Activated CD4-positive, alpha-beta T cell treated with anti-CD3 and anti-CD28 coated beads for 4 hours (primary cell): ENCODE results near the gene IL1R1.

Source experiments
- DNase-seq, 2 donors: peaks; one replicate each; pipeline ENCODE4 v3.0.0-alpha.2; 2020

IL1R1 gene

GRCh38 chr2:102141011-102141943 is 1.3 kb upstream of the IL1R1 start:
- no peak for DNase-seq

- DNase-seq = no peak
Observed at GRCh38 chr2:102142829-102143449, 393 bp downstream of the IL1R1 start.

- no peak for DNase-seq
Observed at GRCh38 chr2:102143450-102143985, 972 bp downstream of the IL1R1 start.

- no peak for DNase-seq
Observed at GRCh38 chr2:102144128-102144527, 1.6 kb downstream of the IL1R1 start.

GRCh38 chr2:102145107-102145506 is 2.6 kb downstream of the IL1R1 start:
- no peak for DNase-seq

GRCh38 chr2:102145934-102146333 is 3.4 kb downstream of the IL1R1 start:
- no peak for DNase-seq

- DNase-seq = peak; percentile 38 to 45
Observed at GRCh38 chr2:102147935-102148334, 5.4 kb downstream of the IL1R1 start.

GRCh38 chr2:102149243-102149642 is 6.7 kb downstream of the IL1R1 start:
- no peak for DNase-seq

GRCh38 chr2:102149644-102150455 is 7.3 kb downstream of the IL1R1 start:
- DNase-seq = no peak

- no peak for DNase-seq
Observed at GRCh38 chr2:102154364-102154763, 11.8 kb downstream of the IL1R1 start.

GRCh38 chr2:102154946-102155702 is 12.6 kb downstream of the IL1R1 start:
- DNase-seq = no peak

- no peak for DNase-seq
Observed at GRCh38 chr2:102155703-102156515, 13.4 kb downstream of the IL1R1 start.

GRCh38 chr2:102158011-102158755 is 15.6 kb downstream of the IL1R1 start:
- no peak for DNase-seq

- DNase-seq = no peak
Observed at GRCh38 chr2:102159295-102159694, 16.7 kb downstream of the IL1R1 start.

- DNase-seq = no peak
Observed at GRCh38 chr2:102166189-102166845, 23.8 kb downstream of the IL1R1 start.

GRCh38 chr2:102168026-102168771 is 25.7 kb downstream of the IL1R1 start:
- no peak for DNase-seq

- DNase-seq = no peak
Observed at GRCh38 chr2:102171946-102172345, 29.4 kb downstream of the IL1R1 start.

GRCh38 chr2:102172745-102173144 is 30.2 kb downstream of the IL1R1 start:
- DNase-seq = no peak

GRCh38 chr2:102176172-102176571 is 33.6 kb downstream of the IL1R1 start:
- no peak for DNase-seq
